Lower leg skin (tissue), 4 donors: ENCODE data around the gene GTPBP3. TPM values are rescaled to one million over a fixed set of nuclear protein-coding genes. Genes with fewer than 3 reads are reported as not detected.
A peak's percentile ranks its signal among the peaks of the same experiment; 100 is the strongest.

Experiments used
- DNase-seq, 2 donors: peaks; one replicate each; pipeline ENCODE4 v3.0.0-alpha.2; 2019; ENCODE audit warnings: low spot score in 2 of 2
- H3K4me3 ChIP-seq: fragments of 200-600 bp; sonication (generic); 2 replicates; pipeline ENCODE4 v1.5.1; 2017; ENCODE audit warnings: mild to moderate bottlenecking, low read depth; ENCODE audit not compliant: poor library complexity, severe bottlenecking
- POLR2A ChIP-seq, 2 donors: fragments of 450-650 bp; IDR thresholded peaks; one replicate each; pipeline ENCODE4 v1.6.1; 2016 to 2017; ENCODE audit warnings: antibody characterized with exemption in 2 of 2, mild to moderate bottlenecking in 1 of 2, moderate library complexity in 1 of 2
- WGBS, 2 donors: methylation state at CpG; one replicate each; pipeline ENCODE4 v1.1.5; 2018; 5-methylcytosine and 5-hydroxymethylcytosine counted together
- intact Hi-C: fragments of 100-400 bp; cut with DNase I; formaldehyde crosslinking; loops from one replicate; pipeline ENCODE4 v1.15.0; 2023; ENCODE audit warnings: low total_unique reads
- total RNA-seq, 4 donors: library from RNA; depleted of rRNA; stranded (reverse); fragments of >200 nt; gene quantifications; one replicate each; pipeline ENCODE4 v1.1.0, GENCODE V29; 2016
- TF ChIP-seq, protein P1 (sequence below), 3 donors: fragments of 450-650 bp; IDR thresholded peaks; one replicate each; pipeline ENCODE4 v1.5.1; 2016; ENCODE audit warnings: antibody characterized with exemption in 3 of 3, mild to moderate bottlenecking in 3 of 3, moderate library complexity in 2 of 3

The GTPBP3 gene
- total RNA-seq, 4 donors from 2014 or later, result 30.6 to 36.8 (median 35.0) TPM

DNA sequence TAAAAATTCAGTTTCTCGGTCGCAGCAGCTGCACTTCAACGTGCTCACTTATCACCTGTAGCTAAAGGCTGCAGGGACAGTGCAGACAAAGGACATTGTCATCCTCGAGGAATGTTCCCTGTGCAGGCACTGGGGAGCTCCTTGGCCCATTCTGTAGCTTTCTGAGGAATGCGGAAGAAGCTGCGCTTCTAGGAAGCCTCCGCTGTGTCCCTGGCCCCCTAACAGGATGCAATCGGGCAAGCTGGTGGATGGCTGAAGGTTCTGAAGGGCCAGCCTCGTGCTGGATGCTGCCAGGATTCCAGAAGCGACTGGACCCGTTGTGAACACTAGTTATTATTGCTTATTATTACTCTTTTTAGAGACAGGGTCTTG is 10.8 kb upstream of the GTPBP3 start:
- TF ChIP-seq POLR2A (IDR thresholded peaks at IDR 0.05), result no peak
- TF ChIP-seq, protein P1, sequence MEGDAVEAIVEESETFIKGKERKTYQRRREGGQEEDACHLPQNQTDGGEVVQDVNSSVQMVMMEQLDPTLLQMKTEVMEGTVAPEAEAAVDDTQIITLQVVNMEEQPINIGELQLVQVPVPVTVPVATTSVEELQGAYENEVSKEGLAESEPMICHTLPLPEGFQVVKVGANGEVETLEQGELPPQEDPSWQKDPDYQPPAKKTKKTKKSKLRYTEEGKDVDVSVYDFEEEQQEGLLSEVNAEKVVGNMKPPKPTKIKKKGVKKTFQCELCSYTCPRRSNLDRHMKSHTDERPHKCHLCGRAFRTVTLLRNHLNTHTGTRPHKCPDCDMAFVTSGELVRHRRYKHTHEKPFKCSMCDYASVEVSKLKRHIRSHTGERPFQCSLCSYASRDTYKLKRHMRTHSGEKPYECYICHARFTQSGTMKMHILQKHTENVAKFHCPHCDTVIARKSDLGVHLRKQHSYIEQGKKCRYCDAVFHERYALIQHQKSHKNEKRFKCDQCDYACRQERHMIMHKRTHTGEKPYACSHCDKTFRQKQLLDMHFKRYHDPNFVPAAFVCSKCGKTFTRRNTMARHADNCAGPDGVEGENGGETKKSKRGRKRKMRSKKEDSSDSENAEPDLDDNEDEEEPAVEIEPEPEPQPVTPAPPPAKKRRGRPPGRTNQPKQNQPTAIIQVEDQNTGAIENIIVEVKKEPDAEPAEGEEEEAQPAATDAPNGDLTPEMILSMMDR (IDR thresholded peaks at IDR 0.05), result no peak
- 76 to 77% methylated on average over 11 of the region's 11 CpGs for WGBS, 2 donors
- intact Hi-C loops, result no loop called here
- no peak overlapping the region for H3K4me3 ChIP-seq
- no peak for DNase-seq

DNA sequence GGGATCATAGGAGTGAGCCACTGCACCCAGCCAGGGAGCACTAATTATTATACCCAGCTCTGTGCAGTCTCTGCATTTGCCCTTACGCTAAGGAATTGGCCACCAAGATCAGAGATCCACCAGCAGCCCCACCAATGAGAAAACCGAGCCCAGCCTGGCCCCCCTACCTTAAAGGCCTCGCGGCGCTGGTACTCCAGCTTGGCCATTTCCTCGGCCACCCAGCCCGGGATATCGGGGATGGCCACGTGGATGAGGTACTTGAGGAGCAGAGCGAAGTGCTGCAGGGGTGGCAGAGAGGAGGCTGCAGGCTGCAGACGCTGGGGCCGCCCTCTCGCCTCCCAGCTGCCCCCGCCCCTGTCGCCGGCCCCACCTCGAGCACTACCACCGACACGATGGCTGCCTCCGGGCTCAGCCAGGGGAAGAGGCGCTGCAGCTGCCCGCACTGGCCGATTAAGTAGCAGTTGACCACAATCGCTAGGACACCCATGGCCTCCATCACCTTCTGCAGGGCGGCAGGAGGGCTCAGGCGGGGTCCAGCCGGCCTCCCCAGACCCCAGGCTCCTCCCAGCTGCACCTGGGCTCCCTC is 10.2 kb upstream of the GTPBP3 start:
- TF ChIP-seq, protein P1 (IDR thresholded peaks at IDR 0.05), result no peak
- no peak for TF ChIP-seq POLR2A (IDR thresholded peaks at IDR 0.05)
- WGBS, 2 donors, result 91 to 92% methylated on average over 7 to 24 of the region's 27 CpGs
- intact Hi-C loops, result no loop called here
- no peak overlapping the region for H3K4me3 ChIP-seq
- no peak for DNase-seq

DNA sequence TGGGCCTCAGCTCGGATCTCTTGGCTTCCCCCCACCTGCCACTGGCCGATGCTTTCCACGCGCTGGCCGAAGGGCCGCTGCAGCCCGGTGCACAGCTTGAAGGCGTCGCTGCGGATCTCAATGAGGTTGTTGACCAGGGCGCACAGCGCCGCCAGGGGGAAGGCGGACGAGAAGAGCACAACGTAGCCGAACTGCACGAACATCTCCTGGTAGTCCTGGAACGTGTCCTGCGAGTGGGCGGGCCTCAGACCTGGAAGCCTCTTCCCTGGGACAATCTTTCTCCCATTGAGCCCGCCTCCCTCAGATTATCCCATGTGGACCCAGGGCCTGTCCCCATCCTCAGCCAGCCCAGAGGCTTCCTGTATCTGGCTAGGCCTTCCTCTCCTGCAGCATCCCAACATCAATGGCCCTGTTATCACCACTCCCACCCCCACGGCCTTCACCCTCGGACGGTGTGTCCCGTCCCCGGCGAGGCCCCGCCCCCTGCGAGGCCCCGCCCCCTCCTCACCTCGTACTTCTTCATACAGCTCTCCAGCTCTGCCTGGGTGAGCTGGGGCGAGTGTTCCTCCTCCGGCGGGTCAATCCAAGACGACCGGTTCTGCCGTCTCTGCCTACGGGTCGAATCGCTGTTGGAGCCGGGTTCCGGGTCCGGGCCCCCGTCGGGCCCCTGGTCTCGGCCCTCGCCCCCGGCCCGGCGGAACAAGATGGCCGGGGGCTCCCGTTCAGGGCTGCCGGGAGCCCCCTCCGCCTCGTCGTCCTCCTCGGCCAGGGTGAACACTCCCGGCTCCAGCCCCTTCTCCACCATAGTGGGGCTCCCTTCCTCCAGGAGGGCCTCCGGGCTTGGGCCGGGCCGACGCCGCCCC is 9.5 kb upstream of the GTPBP3 start:
- WGBS, 2 donors, result 38 to 42% methylated on average over 49 to 54 of the region's 64 CpGs
- peak in 1 of 2 donors; percentile 64 for DNase-seq
- TF ChIP-seq, protein P1 (IDR thresholded peaks at IDR 0.05), result no peak
- TF ChIP-seq POLR2A (IDR thresholded peaks at IDR 0.05), result no peak
- H3K4me3 ChIP-seq, result peak overlapping the region; percentile 18
- intact Hi-C loops, result no loop called here

DNA sequence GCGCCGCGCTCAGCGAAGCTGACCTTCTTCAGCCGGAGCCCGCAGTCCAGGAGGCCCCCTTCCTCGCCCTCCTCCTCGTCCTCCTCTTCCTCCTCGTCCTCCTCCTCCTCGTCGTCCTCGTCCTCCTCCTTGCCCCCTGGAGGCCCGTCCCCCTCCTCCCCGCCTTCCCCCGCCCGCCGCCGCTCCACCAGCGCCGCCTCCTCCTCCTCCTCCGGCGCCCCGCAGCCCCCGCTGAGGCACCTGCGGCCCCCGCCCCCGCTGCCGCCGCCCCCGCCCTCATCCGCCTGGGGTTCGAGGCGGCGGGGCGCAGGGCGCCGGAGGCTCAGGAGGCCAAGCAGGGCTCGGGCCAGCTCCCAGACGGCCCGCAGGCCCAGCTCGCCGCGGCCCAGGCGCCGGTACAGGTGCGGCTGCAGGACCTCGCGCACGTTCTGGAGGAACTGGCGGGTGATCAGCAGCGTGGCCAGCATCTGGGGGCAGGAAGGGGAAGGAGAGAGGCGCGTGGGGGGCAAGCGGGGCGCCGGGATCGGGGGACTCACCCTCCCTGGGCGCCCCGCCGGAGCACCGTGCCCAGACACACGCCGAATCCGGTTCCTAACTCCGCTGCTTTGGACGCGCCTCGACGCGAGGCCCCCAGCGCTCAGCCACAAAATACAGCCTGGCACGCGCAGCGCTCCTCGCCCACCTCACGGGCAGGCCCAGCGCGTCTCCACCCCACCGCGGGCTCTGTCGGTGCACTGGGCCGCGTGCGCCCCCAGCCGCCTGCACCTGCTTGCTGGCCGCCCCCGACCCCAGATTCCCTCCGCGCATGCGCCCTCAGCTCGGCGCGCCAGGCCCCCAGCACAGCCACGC is 8.6 kb upstream of the GTPBP3 start:
- 27 to 50% methylated on average over 38 to 59 of the region's 94 CpGs for WGBS, 2 donors
- intact Hi-C loops, result no loop called here
- H3K4me3 ChIP-seq, result peak overlapping the region; percentile 18
- no peak for DNase-seq
- no peak for TF ChIP-seq POLR2A (IDR thresholded peaks at IDR 0.05)
- TF ChIP-seq, protein P1 (IDR thresholded peaks at IDR 0.05), result no peak

DNA sequence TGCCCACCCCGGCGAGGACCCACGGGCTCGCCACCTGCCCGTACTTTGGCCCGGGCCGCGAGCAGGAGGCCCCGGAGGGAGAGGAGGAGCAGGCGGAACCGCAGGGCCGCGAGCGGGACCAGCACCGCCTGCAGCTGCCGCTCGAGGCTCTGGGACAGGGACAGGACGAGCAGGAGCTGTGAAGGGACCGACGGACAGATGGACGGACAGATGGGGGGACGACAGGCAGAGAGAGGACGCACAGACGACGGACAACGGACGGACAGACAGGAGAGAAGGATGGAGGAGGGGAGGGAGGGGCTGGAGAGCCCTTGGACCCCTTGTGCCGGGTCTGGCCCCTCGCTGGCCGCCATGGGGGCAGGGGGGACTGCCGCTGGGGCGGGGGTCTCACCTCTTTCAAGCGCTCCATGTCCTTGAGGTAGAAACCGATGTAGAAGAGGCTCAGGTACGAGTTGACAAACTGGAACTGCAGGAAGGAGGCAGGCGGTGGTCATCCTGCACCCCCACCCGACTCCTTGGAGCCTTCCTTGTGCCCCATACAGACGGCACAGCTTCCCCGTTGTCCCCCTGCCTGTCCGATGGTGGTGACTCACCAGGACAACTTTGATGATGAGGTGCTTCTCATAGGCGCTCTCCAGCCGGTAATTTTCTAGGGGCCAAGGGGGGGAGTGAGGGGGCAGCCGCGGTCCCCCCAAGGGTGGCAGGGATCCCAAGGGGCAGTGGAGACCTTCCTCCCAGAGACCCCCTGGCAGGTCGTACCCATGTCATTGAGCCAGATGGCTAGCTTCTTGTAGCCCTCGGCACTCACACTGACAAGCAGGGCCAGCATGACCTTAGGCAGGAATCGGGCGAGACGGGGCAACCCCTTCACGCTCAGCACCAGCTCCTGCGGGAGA is 7.7 kb upstream of the GTPBP3 start:
- no peak overlapping the region for H3K4me3 ChIP-seq
- TF ChIP-seq, protein P1 (IDR thresholded peaks at IDR 0.05), result no peak
- TF ChIP-seq POLR2A (IDR thresholded peaks at IDR 0.05), result no peak
- no peak for DNase-seq
- WGBS, 2 donors, result 58 to 69% methylated on average over 42 to 51 of the region's 51 CpGs
- intact Hi-C loops, result no loop called here
